Measurements from ENCODE around the gene GCNT2.

DNA sequence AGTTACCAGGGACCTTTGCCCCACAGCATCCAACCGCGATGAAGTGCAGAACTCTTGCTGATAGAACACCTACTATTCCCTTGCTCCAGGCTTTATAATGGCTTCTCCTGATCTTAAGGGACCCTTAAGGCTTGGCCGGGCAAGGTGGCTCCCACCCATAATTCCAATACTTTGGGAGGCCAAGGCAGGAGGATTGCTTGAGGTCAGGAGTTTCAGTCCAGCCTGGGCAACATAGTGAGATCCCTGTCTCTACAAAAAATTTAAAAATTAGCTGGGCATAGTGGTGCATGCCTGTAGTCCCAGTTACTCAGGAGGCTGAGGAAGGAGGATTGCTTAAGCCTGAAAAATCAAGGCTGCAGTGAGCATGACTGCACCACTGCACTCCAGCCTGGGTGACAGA, 68.8 kb downstream of the GCNT2 start:
- TF ChIP-seq POLR2AphosphoS5 (IDR thresholded peaks at IDR 0.05; ENCODE audit: low read depth, low read length) = no peak
- TF ChIP-seq POLR2A (IDR thresholded peaks at IDR 0.05; ENCODE audit: low read depth, low read length) = no peak
- no peak for TF ChIP-seq TAF1 (IDR thresholded peaks at IDR 0.05; ENCODE audit: borderline replicate concordance, low read depth, low read length)
